Thoracic aorta (tissue), 2 donors: ENCODE results near the gene ZNF17. TPM values are rescaled to one million over a fixed set of nuclear protein-coding genes. Genes with fewer than 3 reads are reported as not detected.
"Not testable (repeated sequence)": the region's sequence is repeated elsewhere in the genome, so short reads cannot be mapped to it uniquely, and the experiment has no call there.

ENCODE experiments used
- ATAC-seq: fragments of 150-250 bp; one replicate; pipeline ENCODE4 v1.8.0; 2017; ENCODE audit warnings: low read depth; ENCODE audit not compliant: insufficient number of reproducible peaks, low FRiP score
- DNase-seq: peaks from one replicate; pipeline ENCODE4 v3.0.0-alpha.2; 2020; ENCODE audit warnings: low spot score
- H3K27ac ChIP-seq, 2 donors: fragments of 200-600 bp; sonication (generic); 1 replicate in 1 of 2; 2 replicates in 1 of 2; pipeline ENCODE4 v1.5.1; 2016; ENCODE audit warnings: mild to moderate bottlenecking in 2 of 2, moderate library complexity in 2 of 2
- H3K27me3 ChIP-seq: fragments of 200-600 bp; sonication (generic); replicated peaks from 2 replicates; pipeline ENCODE4 v1.6.0; 2016; ENCODE audit warnings: mild to moderate bottlenecking; ENCODE audit not compliant: insufficient read depth
- H3K36me3 ChIP-seq: fragments of 200-600 bp; sonication (generic); one replicate; pipeline ENCODE4 v1.5.1; 2016
- H3K4me1 ChIP-seq, 2 donors: fragments of 200-600 bp; sonication (generic); 1 replicate in 1 of 2; 2 replicates in 1 of 2; pipeline versions ENCODE4 v1.5.1 to v1.6.0; 2016; ENCODE audit warnings: low read depth in 2 of 2, mild to moderate bottlenecking in 1 of 2; ENCODE audit not compliant: control insufficient read depth in 1 of 2
- H3K4me3 ChIP-seq: fragments of 200-600 bp; sonication (generic); 2 replicates; pipeline ENCODE4 v1.5.1; 2016; ENCODE audit warnings: mild to moderate bottlenecking
- H3K9me3 ChIP-seq: fragments of 200-600 bp; sonication (generic); 2 replicates; pipeline ENCODE4 v1.5.1; 2016
- CTCF ChIP-seq: fragments of 200-600 bp; sonication (generic); IDR thresholded peaks from one replicate; pipeline ENCODE4 v1.5.1; 2019; ENCODE audit warnings: antibody characterized with exemption
- total RNA-seq, 2 donors: library from RNA; depleted of rRNA; stranded (reverse); fragments of >200 nt; gene quantifications; one replicate each; pipeline versions ENCODE4 v1.1.0 to v1.2.3, GENCODE V29; 2016

ZNF17 gene
- total RNA-seq, 2 donors from 2014 or later, result 11.2 to 17.5 TPM

GRCh38 chr19:57374179-57374578, 36.8 kb upstream of the ZNF17 start:
- Histone ChIP-seq H3K4me1 (no peaks in the 10 kb centered on the region), H3K27ac (no peak overlapping the region), H3K27me3 (no peaks in the 10 kb centered on the region), H3K36me3 (peaks cover 62% of the 10 kb centered on the region), H3K4me3 (no peak overlapping the region), H3K9me3 (peaks cover 36% of the 10 kb centered on the region)
- TF ChIP-seq CTCF, result no peak
- ATAC-seq, result no peak
- DNase-seq, result no peak

GRCh38 chr19:57374647-57375046, 36.3 kb upstream of the ZNF17 start:
- peaks cover 40% of the 10 kb centered on the region for H3K9me3 ChIP-seq
- not testable (repeated sequence) for DNase-seq, ATAC-seq, H3K27ac ChIP-seq, H3K4me3 ChIP-seq, H3K27me3 ChIP-seq, H3K4me1 ChIP-seq
- H3K36me3 ChIP-seq, result peaks cover 62% of the 10 kb centered on the region

- peaks cover 58% of the 10 kb centered on the region for H3K36me3 ChIP-seq
- TF ChIP-seq CTCF, result no peak
- H3K4me1 ChIP-seq, result no peaks in the 10 kb centered on the region
- no peak overlapping the region for H3K4me3 ChIP-seq
- H3K9me3 ChIP-seq, result peaks cover 43% of the 10 kb centered on the region
- no peak for DNase-seq
- H3K27me3 ChIP-seq, result no peaks in the 10 kb centered on the region
- no peak for ATAC-seq
- H3K27ac ChIP-seq, result no peak overlapping the region
Observed at GRCh38 chr19:57376151-57376550, 34.8 kb upstream of the ZNF17 start.

GRCh38 chr19:57377498-57378146, 33.3 kb upstream of the ZNF17 start:
- peaks cover 43% of the 10 kb centered on the region for H3K9me3 ChIP-seq
- no peak overlapping the region for H3K4me3 ChIP-seq
- H3K4me1 ChIP-seq, result no peaks in the 10 kb centered on the region
- ATAC-seq, result no peak
- H3K27me3 ChIP-seq, result no peaks in the 10 kb centered on the region
- no peak for DNase-seq
- peaks cover 47% of the 10 kb centered on the region for H3K36me3 ChIP-seq
- no peak for TF ChIP-seq CTCF
- H3K27ac ChIP-seq, result no peak overlapping the region

- no peak for ATAC-seq
- no peak for TF ChIP-seq CTCF
- no peaks in the 10 kb centered on the region for H3K4me1 ChIP-seq
- H3K27me3 ChIP-seq, result no peaks in the 10 kb centered on the region
- DNase-seq, result no peak
- H3K9me3 ChIP-seq, result peaks cover 35% of the 10 kb centered on the region
- no peak overlapping the region for H3K4me3 ChIP-seq
- peaks cover 25% of the 10 kb centered on the region for H3K36me3 ChIP-seq
- H3K27ac ChIP-seq, result no peak overlapping the region
Observed at GRCh38 chr19:57380923-57381322, 30.0 kb upstream of the ZNF17 start.
